ENCODE measurements around the gene VPS26C. TPM values are rescaled to one million over a fixed set of nuclear protein-coding genes. Genes with fewer than 3 reads are reported as not detected.

Gene VPS26C
- total and polyA plus RNA-seq, 2 of the 8 experiments (the other 6 are each of a cell fraction or from before 2014, with no cell fraction given) = 43.5 to 71.6 TPM

DNA sequence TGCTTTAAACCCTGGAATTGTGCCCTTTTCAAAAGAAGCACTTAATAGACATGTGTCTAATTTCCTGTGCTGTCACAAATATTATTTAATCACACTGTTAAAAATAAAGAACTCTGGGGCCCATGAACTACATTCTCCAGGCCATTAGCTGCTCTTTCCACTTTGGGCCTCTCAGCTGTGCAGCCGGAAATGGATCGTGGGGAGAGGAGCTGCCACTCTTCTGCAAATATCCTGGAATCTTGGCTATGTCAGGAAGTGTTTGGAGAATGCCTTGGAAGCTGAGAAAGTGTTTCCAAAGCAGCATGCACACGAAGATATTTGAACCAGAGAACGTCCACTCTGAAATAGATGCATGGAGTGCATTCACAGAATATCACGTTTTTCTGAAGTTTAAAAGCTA lies 27.5 kb upstream of the VPS26C start:
- H4K91ac ChIP-seq (replicated peaks; ENCODE audit: insufficient read length, low read length) = no peak overlapping the region
- H2AFZ ChIP-seq (ENCODE audit: low read length) = no peak overlapping the region
- no peak overlapping the region for H3K18ac ChIP-seq (ENCODE audit: extremely low read depth, low read length)
- H3K14ac ChIP-seq (ENCODE audit: insufficient read length) = no peak overlapping the region
- no peak for TF ChIP-seq BACH1 (IDR thresholded peaks at IDR 0.05; ENCODE audit: low read length)
- no peak for TF ChIP-seq FOSL1 (IDR thresholded peaks at IDR 0.05; ENCODE audit: insufficient read depth, low read depth, low read length)
- no peak for TF ChIP-seq ATF2 (IDR thresholded peaks at IDR 0.05; ENCODE audit: low read length)
- TF ChIP-seq RXRA (IDR thresholded peaks at IDR 0.05; ENCODE audit: insufficient read depth, low read depth, low read length) = no peak
- TF ChIP-seq MAX (IDR thresholded peaks at IDR 0.05) = no peak
- no peak for TF ChIP-seq CBX8 (IDR thresholded peaks at IDR 0.05; ENCODE audit: borderline replicate concordance, low read depth, low read length)
- H3K79me1 ChIP-seq (ENCODE audit: low read depth, low read length) = no peaks in the 10 kb centered on the region
- no peak overlapping the region for H4K8ac ChIP-seq (ENCODE audit: extremely low read depth, insufficient read depth, low read length)
- H2BK12ac ChIP-seq (ENCODE audit: low read depth, low read length) = no peak overlapping the region
- DNase-seq (ENCODE audit: low read depth in 1 of 2, low spot score in 2 of 2) (no peak), FAIRE-seq (no peak)
- no peak overlapping the region for H4K5ac ChIP-seq (ENCODE audit: insufficient read length, low read depth, low read length)
- ChIA-PET CTCF (ENCODE audit: partially characterized antibody) (interaction anchor here (0.8 kb wide), 1 partner anchor 26 kb away, joined by 3 read pairs; no protein-coding TSS in a partner anchor), POLR2A (ENCODE audit: partially characterized antibody) (no interaction called here)
- no peak overlapping the region for H3K4ac ChIP-seq (replicated peaks; ENCODE audit: insufficient read length, low read depth, low read length)
- no peak overlapping the region for H2BK15ac ChIP-seq (ENCODE audit: low read length)
- H4K20me1 ChIP-seq (replicated peaks in 1 of 2; ENCODE audit: control insufficient read depth in 1 of 2, insufficient read depth in 2 of 2, low read length in 2 of 2) = no peaks in the 10 kb centered on the region
- no peaks in the 10 kb centered on the region for H3K23me2 ChIP-seq (ENCODE audit: low read depth, low read length)
- peaks cover 0 to 3% (median 0%) of the 10 kb centered on the region in 4 experiments; a peak in 2 of 7 replicates for H3K4me1 ChIP-seq (replicated peaks in 1 of 4; ENCODE audit: control insufficient read depth in 3 of 4, insufficient read depth in 4 of 4, low read length in 3 of 4)
- no peak overlapping the region for H2BK5ac ChIP-seq (ENCODE audit: low read depth, low read length)
- H3K56ac ChIP-seq (replicated peaks; ENCODE audit: insufficient read length, low read depth, low read length) = no peak overlapping the region
- no peaks in the 10 kb centered on the region for H3K27me3 ChIP-seq (replicated peaks in 1 of 4; ENCODE audit: control insufficient read depth in 3 of 4, extremely low read depth in 1 of 4, insufficient read depth in 3 of 4, low read length in 3 of 4)
- no peak overlapping the region for H2BK20ac ChIP-seq (ENCODE audit: low read length)
- no peak overlapping the region for H3K4me3 ChIP-seq (ENCODE audit: extremely low read depth in 1 of 4, insufficient read depth in 2 of 4, low read depth in 3 of 4, low read length in 4 of 4)
- no peak overlapping the region for H2AK5ac ChIP-seq (ENCODE audit: low read depth, low read length)
- 89% methylated on average over 5 of the region's 5 CpGs; no CpG with 5 or more reads in 1 of the 2 experiments for WGBS, 2 experiments (ENCODE audit: extremely low coverage in 1 of 2, insufficient coverage in 1 of 2, insufficient read length in 1 of 2, insufficient replicate concordance in 2 of 2, low coverage in 1 of 2, low lambda C conversion rate in 2 of 2, missing lambda C conversion rate in 1 of 2)
- H3K9ac ChIP-seq (replicated peaks in 1 of 4; ENCODE audit: extremely low read depth in 1 of 4, low read depth in 3 of 4, low read length in 3 of 4) = no peak overlapping the region
- H2BK120ac ChIP-seq (replicated peaks; ENCODE audit: low read depth, low read length) = no peak overlapping the region
- H3K9me3 ChIP-seq (ENCODE audit: insufficient read depth in 2 of 2, low read depth in 1 of 2, low read length in 1 of 2) = no peaks in the 10 kb centered on the region
- no peak overlapping the region for H3K23ac ChIP-seq (ENCODE audit: insufficient read length)
- H3K79me2 ChIP-seq (ENCODE audit: control insufficient read depth in 1 of 2, insufficient read depth in 2 of 2, low read length in 2 of 2) = no peaks in the 10 kb centered on the region
- no peak overlapping the region for H3K4me2 ChIP-seq (ENCODE audit: insufficient read depth in 1 of 2, low read depth in 2 of 2, low read length in 2 of 2)
- H3K36me3 ChIP-seq (ENCODE audit: control insufficient read depth in 2 of 4, insufficient read depth in 4 of 4, low read length in 3 of 4) = no peaks in the 10 kb centered on the region
- no peak overlapping the region for H3K27ac ChIP-seq (ENCODE audit: low read depth, low read length)
